ENCODE data around the gene SLC8A2.

DNA sequence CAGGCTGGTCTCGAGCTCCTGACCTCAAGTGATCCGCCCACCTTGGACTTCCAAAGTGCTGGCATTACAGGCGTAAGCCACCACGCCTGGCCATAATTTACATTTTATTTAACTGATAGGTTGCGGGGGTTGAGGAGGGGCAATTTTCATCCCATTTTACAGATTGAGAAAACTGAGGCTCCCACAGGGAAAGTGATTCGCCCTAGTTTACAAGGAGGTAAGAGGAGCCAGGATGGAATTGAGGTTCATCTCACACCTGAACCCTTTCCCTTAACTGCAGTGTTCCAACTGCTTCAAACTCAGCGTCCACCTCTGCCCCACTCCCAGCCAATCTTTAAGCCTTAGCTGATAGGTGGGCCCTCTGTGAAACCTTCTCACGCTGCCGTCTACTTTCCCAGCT, 47.2 kb upstream of the SLC8A2 start:
- TF ChIP-seq EZH2 (IDR thresholded peaks at IDR 0.05; ENCODE audit: borderline replicate concordance, low read length) = no peak
- TF ChIP-seq, protein P1, sequence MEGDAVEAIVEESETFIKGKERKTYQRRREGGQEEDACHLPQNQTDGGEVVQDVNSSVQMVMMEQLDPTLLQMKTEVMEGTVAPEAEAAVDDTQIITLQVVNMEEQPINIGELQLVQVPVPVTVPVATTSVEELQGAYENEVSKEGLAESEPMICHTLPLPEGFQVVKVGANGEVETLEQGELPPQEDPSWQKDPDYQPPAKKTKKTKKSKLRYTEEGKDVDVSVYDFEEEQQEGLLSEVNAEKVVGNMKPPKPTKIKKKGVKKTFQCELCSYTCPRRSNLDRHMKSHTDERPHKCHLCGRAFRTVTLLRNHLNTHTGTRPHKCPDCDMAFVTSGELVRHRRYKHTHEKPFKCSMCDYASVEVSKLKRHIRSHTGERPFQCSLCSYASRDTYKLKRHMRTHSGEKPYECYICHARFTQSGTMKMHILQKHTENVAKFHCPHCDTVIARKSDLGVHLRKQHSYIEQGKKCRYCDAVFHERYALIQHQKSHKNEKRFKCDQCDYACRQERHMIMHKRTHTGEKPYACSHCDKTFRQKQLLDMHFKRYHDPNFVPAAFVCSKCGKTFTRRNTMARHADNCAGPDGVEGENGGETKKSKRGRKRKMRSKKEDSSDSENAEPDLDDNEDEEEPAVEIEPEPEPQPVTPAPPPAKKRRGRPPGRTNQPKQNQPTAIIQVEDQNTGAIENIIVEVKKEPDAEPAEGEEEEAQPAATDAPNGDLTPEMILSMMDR (IDR thresholded peaks at IDR 0.05; ENCODE audit: low read length) = no peak
